Natural killer cell treated with Interleukin-12 subunit alpha and Interleukin-12 subunit beta and Interleukin-15 and Interleukin-18, amount 100 ng/mL, for 72 hours (primary cell): Measurements from ENCODE around the gene GSE1. TPM values are rescaled to one million over a fixed set of nuclear protein-coding genes. Genes with fewer than 3 reads are reported as not detected.
"Not testable (repeated sequence)": the region's sequence is repeated elsewhere in the genome, so short reads cannot be mapped to it uniquely, and the experiment has no call there.

Experiments
- ATAC-seq, 2 donors: fragments of 150-1000 bp; cut with Tn5 transposase in 1 of 2; sonication (Bioruptor Pico), chemical (Tn5 transposase) in 1 of 2; 2 replicates each; pipeline ENCODE4 v1.10.0; 2021
- DNase-seq: peaks from one replicate; pipeline ENCODE4 v3.0.0; 2022; ENCODE audit warnings: low spot score
- H3K27ac Mint-ChIP-seq, 2 donors: 1 replicate in 1 of 2; 2 replicates in 1 of 2; pipeline ENCODE4 v1.8.0; 2022; ENCODE audit warnings: mixed read lengths in 2 of 2, mild to moderate bottlenecking in 1 of 2, moderate library complexity in 1 of 2
- H3K27me3 Mint-ChIP-seq, 2 donors: 1 replicate in 1 of 2; 2 replicates in 1 of 2; pipeline ENCODE4 v1.8.0; 2022; ENCODE audit warnings: mixed read lengths in 2 of 2
- H3K36me3 Mint-ChIP-seq: one replicate; pipeline ENCODE4 v1.8.0; 2022; ENCODE audit warnings: mixed read lengths
- H3K4me1 Mint-ChIP-seq, 2 donors: 1 replicate in 1 of 2; 2 replicates in 1 of 2; pipeline ENCODE4 v1.8.0; 2022; ENCODE audit warnings: low read depth in 2 of 2, mixed read lengths in 2 of 2, mild to moderate bottlenecking in 1 of 2
- H3K4me3 Mint-ChIP-seq: one replicate; pipeline ENCODE4 v1.8.0; 2022; ENCODE audit warnings: mixed read lengths
- H3K9me3 Mint-ChIP-seq: 2 replicates; pipeline ENCODE4 v1.8.0; 2022; ENCODE audit warnings: mixed read lengths
- total RNA-seq, 2 donors: library from RNA; stranded (reverse); gene quantifications; one replicate each; pipeline ENCODE4 v1.2.3, GENCODE V29; 2022

GSE1 gene
- total RNA-seq, 2 donors from 2014 or later, result 84.9 to 146 TPM

DNA sequence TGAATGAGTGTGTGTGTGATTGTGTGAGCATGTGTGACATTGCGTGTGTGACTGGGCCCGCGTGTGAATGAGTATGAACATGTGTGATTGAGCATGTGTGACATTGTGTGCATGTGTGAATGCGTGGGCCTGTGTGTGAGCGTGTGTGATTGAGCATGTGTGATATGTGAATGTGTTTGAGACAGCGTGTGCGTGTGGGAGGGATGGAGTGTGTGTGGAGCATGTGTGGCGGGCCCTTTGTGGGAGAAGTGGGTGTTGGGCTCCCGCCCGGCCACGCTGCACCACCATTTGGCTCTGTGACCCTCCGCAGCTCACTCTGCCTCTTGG lies 22.7 kb upstream of the GSE1 start:
- no peak overlapping the region for H3K4me3 Mint-ChIP-seq
- H3K27me3 Mint-ChIP-seq, result no peaks in the 10 kb centered on the region
- no peaks in the 10 kb centered on the region for H3K9me3 Mint-ChIP-seq
- DNase-seq (no peak), ATAC-seq (no peak)
- H3K4me1 Mint-ChIP-seq, result peaks cover 19 to 26% of the 10 kb centered on the region in 2 donors
- H3K27ac Mint-ChIP-seq, result no peak overlapping the region
- H3K36me3 Mint-ChIP-seq, result no peaks in the 10 kb centered on the region

DNA sequence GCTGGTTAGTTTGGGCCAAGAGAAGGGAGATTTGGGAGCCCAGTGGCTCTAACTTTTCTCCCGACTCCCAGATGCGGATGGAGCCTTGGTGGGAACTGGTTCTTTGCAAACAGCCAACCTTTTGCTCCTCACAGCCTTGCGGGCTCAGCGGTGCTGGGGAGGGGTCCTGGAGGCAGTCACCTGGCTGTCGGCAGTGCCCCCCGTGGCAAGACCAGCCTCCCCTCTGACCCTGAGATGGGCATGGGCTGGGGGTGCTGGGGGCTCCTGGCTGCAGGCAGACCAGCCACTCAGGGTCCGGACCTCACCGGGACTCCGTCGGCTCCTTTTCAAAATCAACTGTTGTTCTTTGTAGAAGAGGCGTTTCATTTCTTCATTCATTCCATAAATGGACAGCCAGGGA lies 21.7 kb upstream of the GSE1 start:
- peaks cover 16 to 27% of the 10 kb centered on the region in 2 donors for H3K4me1 Mint-ChIP-seq
- no peaks in the 10 kb centered on the region for H3K27me3 Mint-ChIP-seq
- H3K36me3 Mint-ChIP-seq, result no peaks in the 10 kb centered on the region
- ATAC-seq, result no peak
- no peaks in the 10 kb centered on the region for H3K9me3 Mint-ChIP-seq
- no peak overlapping the region for H3K4me3 Mint-ChIP-seq
- H3K27ac Mint-ChIP-seq, result peak overlapping the region in 1 of 2 donors; percentile 42
- no peak for DNase-seq

DNA sequence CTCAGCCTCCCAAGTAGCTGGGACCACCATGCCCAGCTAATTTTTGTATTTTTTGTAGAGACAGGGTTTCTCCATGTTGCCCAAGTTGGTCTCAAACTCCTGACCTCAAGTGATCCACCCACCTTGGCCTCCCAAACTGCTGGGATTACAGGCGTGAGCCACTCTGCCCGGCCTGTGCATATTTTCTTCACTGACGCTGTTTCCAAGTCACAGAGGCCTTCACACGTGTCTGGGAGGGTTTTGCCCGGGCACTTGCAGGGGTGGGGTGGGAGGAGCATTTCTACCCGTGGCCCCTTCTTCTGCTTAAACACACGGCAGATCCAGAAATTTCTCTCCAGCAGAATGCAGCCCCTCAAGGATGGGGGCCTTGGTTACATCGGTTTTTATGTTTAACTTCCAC lies 20.8 kb upstream of the GSE1 start:
- H3K4me3 Mint-ChIP-seq, H3K27ac Mint-ChIP-seq, ATAC-seq, H3K36me3 Mint-ChIP-seq, H3K27me3 Mint-ChIP-seq, H3K9me3 Mint-ChIP-seq, DNase-seq: not testable (repeated sequence)
- peaks cover 16 to 27% of the 10 kb centered on the region in 2 donors for H3K4me1 Mint-ChIP-seq

DNA sequence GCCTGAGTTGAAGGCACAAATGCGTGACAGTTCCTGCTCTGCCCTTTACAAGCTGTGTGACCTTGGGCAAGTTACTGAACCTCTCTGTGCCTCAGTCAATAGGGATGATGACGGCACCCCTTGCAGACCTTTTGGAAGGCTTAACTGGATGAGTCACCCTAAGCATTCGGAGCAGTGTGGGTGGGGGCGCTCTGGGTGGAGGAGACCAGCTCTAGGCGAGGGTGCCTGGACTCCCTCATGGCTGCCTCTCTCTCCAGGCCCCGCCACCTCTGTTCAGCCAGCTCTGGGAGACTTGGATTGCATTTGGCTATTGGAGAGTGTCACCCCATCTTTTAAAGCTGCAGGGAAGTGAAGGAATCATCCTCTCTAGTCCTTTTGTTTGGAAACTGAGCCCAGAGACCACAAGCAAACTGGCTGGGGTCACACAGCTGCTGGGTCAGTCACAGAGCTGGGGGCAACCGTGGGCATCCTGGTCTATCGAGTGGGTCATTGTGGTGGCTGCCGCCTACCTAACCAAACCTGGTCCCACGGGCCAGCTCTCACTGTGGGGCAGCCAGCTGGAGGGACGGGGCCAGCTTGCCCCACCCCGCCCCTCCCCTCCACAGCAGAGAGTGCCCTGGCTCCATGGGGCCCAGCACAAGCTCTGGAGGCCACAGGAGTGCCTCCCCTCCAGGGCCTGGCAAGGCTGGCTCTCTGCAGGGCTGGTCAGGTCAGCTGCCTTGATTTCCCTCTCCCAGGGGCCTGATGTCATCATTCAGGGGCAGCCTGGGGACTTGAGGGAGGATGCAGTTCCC lies 20.2 kb upstream of the GSE1 start:
- Mint-ChIP-seq H3K4me3 (no peak overlapping the region), H3K4me1 (peaks cover 20 to 32% of the 10 kb centered on the region in 2 donors), H3K27me3 (no peaks in the 10 kb centered on the region), H3K27ac (no peak overlapping the region), H3K9me3 (no peaks in the 10 kb centered on the region), H3K36me3 (no peaks in the 10 kb centered on the region)
- no peak for DNase-seq
- ATAC-seq, result no peak

DNA sequence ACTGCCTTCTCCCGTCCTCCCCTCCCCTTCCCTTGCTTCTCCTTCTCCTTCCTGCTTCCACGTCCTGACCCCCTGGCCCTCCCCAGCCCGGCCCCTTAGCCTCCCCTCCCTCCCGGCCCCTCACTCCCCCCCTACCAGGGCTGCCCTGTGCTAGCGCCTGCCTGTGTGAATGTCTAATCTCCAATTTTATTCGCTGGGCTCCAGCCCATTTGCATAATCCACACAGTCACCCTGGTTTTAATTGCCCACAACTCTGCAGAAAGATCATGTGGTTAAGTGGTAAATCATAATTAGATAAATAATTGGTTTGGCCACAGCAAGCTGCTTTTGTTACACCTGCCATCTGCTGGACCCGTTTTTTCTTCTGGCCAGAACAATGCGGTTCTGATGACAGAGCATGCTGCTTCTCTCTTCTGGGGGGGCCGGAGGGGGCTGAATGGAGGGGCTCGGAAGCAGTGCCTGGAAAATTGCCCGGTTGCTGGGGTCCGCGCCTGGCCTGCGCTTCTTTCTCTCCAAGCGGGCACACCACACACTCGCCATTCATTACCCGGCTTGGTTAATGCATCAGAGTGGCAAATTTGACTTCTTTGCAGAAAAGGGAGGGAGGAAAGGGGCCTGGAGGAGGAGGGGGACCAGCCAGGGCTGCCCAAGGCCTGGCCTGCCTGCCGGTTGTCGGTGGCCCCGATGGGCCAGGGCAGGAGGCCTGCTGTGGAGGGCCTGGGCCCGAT lies 19.5 kb upstream of the GSE1 start:
- H3K36me3 Mint-ChIP-seq, result no peaks in the 10 kb centered on the region
- ATAC-seq (peak in 1 of 2 donors; percentile 22), DNase-seq (no peak)
- H3K27ac Mint-ChIP-seq, result no peak overlapping the region
- H3K27me3 Mint-ChIP-seq, result no peaks in the 10 kb centered on the region
- no peak overlapping the region for H3K4me3 Mint-ChIP-seq
- peaks cover 25 to 32% of the 10 kb centered on the region in 2 donors for H3K4me1 Mint-ChIP-seq
- H3K9me3 Mint-ChIP-seq, result no peaks in the 10 kb centered on the region

DNA sequence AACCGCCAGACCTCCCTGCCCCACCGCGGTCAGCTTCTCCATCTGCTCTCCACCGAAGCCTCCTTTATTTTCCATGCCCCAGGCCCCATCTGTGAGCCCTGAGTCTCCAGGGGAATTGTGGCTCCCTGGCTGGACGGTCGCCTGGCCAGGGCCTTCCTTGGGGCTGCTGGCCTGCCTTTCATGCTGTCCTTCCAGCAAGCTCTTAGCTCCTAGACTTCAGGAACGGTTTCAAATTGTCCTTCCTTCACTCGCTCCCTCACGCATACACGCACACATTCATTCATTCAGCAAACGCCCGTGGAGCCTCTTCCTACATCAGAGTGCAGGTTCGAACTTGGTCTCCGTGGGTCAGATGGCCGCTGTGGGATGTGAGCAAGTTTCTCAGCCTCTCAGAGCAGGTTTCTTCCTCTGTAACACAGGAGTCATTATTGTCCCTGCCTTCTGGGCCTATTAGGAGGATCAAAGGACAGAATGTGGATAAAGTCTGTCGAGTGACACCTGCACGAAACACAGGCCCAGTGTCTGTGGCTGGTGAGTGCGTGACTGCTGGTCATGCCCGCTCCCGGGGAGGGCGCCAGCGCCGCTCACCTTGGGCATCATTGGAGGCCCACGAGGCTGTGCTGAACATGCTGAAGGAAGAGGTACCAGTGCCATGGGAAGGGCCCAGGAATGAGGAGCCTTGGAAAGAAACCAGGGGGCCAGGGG lies 18.7 kb upstream of the GSE1 start:
- Mint-ChIP-seq H3K27ac (peak overlapping the region in 1 of 2 donors; percentile 55), H3K36me3 (no peaks in the 10 kb centered on the region), H3K9me3 (no peaks in the 10 kb centered on the region), H3K4me3 (no peak overlapping the region), H3K4me1 (peaks cover 29 to 37% of the 10 kb centered on the region in 2 donors), H3K27me3 (no peaks in the 10 kb centered on the region)
- DNase-seq (no peak), ATAC-seq (no peak)

DNA sequence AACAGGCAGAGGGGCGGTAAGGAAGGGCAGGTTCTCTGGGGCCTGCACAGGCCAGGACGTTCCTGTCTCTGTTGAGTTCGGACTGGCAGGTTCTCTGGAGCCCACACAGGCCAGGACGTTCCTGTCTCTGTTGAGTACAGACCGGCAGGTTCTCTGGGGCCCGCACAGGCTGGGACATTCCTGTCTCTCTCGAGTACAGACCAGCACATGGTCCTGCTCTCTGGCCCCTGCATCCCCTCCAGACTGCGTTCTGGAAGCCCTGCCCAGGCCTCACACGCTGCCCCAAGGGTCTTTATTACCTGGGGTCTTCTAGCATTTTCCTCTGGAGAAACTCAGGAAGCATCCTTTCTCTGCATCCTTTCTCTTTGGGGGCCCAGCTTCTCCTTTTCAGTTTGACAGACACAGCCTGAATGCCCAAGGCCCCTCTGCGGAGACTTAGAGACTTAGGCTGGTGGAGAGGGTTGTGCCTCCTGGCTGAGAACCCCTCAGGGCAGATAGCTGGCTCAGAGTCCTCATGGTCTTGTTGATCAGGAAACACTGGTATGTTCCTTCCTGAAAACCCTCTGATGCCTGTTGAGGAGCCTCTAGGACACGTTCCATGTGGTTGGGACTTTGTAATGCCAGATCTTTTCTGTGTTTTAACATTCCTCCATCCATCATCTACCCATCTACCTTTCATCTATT lies 18.0 kb upstream of the GSE1 start:
- Mint-ChIP-seq H3K9me3 (no peaks in the 10 kb centered on the region), H3K4me1 (peaks cover 29 to 44% of the 10 kb centered on the region in 2 donors), H3K27ac (peak overlapping the region in 1 of 2 donors; percentile 21), H3K4me3 (no peak overlapping the region), H3K27me3 (no peaks in the 10 kb centered on the region), H3K36me3 (no peaks in the 10 kb centered on the region)
- ATAC-seq (no peak), DNase-seq (no peak)

DNA sequence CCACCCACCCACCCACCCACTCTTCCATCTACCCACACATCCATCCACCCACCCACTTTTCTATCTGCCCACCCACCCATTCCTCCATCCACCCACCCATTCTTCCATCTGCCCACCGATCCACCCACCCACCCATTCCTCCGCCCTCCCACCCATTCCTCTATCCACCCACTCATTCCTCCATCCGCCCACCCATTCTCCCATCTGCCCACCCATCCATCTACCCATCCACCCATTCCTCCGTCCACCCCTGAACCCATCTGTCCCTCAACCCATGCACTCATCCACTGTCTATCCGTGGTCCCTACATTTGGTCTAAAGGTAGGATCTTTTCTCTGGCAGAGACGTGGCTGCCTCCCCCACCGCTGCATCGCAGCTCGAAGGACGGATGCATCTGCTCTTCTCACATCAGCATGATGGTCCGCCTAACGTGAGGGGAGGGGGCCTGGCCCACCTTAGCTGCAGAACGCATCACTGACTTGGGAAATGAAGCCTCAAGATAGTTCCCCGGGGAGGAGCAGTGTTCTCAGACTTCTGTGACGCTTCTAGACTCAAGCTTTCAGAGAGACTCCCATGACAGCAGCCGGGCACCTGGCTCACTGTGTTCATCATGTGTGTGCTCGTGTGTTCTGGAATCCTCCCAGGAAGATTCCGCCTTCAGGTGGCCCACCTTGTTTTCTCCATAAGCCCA lies 17.2 kb upstream of the GSE1 start:
- Mint-ChIP-seq H3K36me3 (no peaks in the 10 kb centered on the region), H3K27me3 (no peaks in the 10 kb centered on the region), H3K9me3 (no peaks in the 10 kb centered on the region), H3K4me3 (no peak overlapping the region), H3K4me1 (peaks cover 29 to 52% of the 10 kb centered on the region in 2 donors), H3K27ac (no peak overlapping the region)
- ATAC-seq (no peak), DNase-seq (no peak)

DNA sequence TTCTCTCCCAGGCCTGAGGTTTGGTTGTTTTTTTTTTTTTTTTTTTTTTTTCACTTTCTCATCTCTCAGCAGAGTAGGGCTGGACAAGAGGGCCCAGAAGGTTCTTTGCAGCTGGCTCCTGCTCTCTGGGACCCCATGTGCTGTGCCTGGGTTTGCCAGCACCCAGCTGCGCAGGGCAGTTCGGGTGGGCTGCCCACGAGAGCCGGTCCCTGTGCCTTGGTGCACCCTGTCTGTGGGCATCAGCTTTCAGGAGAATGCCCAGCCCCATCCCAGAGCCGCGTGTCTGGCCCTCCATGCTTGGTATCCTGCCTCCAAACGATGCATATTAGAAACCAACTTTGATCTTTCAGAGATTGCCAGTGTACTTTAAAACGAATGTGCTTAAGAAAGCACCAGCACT lies 15.0 kb upstream of the GSE1 start:
- no peak for ATAC-seq
- Mint-ChIP-seq H3K27me3 (no peaks in the 10 kb centered on the region), H3K27ac (peak overlapping the region in 1 of 2 donors; percentile 30)

DNA sequence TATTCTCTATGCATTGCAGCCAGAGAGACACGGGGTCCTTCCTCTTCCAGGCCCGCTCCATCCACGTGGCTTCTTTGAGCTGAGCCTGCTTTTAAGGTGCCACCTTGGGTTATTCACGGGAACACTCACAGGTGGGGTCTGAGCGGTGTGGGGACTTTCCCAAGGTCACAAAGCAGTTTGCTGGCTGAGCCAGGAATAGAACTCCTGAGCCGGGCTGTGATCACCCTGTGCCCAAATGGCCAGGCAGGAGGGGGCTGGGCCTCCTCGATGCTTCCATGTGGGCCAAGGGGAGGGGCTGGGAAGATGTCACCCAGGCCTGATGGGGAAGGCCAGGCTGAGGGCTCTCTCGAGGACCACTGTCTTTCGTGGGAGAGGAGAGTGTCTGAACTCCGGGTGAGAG lies 13.0 kb upstream of the GSE1 start:
- H3K27me3 Mint-ChIP-seq, result no peaks in the 10 kb centered on the region
- ATAC-seq, result no peak
- no peaks in the 10 kb centered on the region for H3K36me3 Mint-ChIP-seq
- H3K9me3 Mint-ChIP-seq, result no peaks in the 10 kb centered on the region
- no peak for DNase-seq
- no peak overlapping the region for H3K27ac Mint-ChIP-seq
- peaks cover 15 to 51% of the 10 kb centered on the region in 2 donors for H3K4me1 Mint-ChIP-seq
- no peak overlapping the region for H3K4me3 Mint-ChIP-seq

More for the DNA sequence above, 15.0 kb upstream of the GSE1 start:
- Mint-ChIP-seq H3K36me3 (no peaks in the 10 kb centered on the region), H3K4me1 (peaks cover 24 to 50% of the 10 kb centered on the region in 2 donors), H3K9me3 (no peaks in the 10 kb centered on the region), H3K4me3 (no peak overlapping the region)
- no peak for DNase-seq

DNA sequence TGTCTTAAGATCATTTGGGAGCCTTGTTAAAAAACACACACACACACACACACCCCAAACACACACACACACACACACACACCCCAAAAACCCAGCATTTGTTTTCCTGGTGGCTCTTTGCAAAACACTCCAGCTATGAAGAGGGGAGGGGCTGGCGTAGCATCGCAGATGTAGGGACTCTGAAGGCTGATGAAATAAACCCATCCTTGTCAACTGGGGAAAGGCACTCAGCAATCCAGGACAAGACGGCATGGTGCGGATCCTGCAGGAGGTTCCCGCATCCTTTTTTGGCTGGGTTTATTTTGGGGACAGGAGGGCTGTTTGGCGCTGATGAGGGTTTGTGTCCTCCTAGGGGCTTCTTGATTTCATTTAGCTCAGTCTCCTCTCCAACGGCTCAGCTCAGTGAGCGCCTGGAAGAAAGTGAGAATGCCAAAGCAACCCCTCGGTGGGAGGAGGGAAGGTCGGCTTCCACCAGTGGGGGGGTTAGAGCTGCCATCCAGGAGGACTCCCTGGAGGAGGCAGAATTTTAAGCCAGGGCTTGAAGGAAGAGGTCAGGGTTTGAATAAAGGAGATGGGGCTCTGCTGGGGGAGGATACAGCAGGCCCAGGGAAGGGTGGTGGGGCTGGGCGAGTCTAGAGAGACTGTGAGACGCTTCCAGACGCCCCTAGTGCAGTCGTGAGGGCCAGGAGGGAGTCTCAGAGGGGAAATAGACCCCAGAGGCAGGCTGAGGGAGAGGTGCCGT lies 12.4 kb upstream of the GSE1 start:
- no peaks in the 10 kb centered on the region for H3K27me3 Mint-ChIP-seq
- H3K4me3 Mint-ChIP-seq, result no peak overlapping the region
- ATAC-seq (no peak), DNase-seq (no peak)
- no peaks in the 10 kb centered on the region for H3K36me3 Mint-ChIP-seq
- H3K9me3 Mint-ChIP-seq, result no peaks in the 10 kb centered on the region
- no peak overlapping the region for H3K27ac Mint-ChIP-seq
- peaks cover 22 to 52% of the 10 kb centered on the region in 2 donors for H3K4me1 Mint-ChIP-seq

DNA sequence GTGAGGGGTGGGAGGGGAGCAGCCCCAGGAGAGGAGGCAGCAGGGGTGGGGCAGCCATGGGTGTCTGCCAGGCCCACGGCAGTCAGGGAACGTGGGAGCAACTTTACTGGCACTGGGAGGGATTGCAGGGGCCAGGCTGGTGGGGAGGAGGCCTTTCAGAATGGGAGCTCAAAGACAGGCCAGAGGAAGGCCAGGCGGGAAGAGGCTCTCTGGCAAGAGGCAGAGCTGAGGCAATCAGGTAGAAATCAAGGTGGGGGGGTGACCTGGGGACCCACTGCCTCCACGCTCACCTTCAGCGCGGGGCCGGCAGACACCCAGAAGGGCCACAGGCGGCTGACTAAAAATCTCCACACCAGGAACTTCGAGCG lies 11.9 kb upstream of the GSE1 start:
- H3K4me1 Mint-ChIP-seq, result peaks cover 27 to 53% of the 10 kb centered on the region in 2 donors
- H3K9me3 Mint-ChIP-seq, result no peaks in the 10 kb centered on the region
- DNase-seq (no peak), ATAC-seq (no peak)
- H3K27me3 Mint-ChIP-seq, result no peaks in the 10 kb centered on the region
- no peak overlapping the region for H3K4me3 Mint-ChIP-seq
- no peaks in the 10 kb centered on the region for H3K36me3 Mint-ChIP-seq
- no peak overlapping the region for H3K27ac Mint-ChIP-seq
